ENCODE results near the gene BPTF. TPM values are rescaled to one million over a fixed set of nuclear protein-coding genes. Genes with fewer than 3 reads are reported as not detected.

BPTF gene
- total and polyA plus RNA-seq, 2 of the 8 experiments (the other 6 are each of a cell fraction or from before 2014, with no cell fraction given) = 107 to 228 TPM

DNA sequence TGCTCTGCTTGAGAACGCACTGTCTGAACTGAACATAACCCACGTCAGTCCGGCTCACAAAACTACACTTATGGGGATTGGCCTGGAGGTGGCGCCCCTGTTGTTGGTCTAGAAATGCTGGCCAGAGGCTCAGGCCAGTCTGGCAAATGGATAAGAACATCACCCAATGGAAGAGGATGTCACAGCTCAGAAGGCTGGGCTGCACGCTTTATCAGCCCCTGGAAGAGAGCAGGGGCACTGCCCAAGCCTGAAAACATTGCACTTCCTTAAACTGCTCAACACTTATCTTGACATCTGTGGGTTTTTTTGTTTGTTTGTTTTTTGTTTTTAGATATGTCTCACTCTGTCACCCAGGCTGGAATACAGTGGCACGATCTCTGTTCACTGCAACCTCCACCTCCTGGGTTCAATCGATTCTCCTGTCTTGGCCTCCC lies 24.8 kb upstream of the BPTF start (continued):
- peak; percentile 83 to 88 (median 86) for TF ChIP-seq CTCF (IDR thresholded peaks at IDR 0.05; ENCODE audit: control extremely low read depth in 1 of 3, insufficient read depth in 1 of 3, low read depth in 1 of 3, low read length in 3 of 3)
- TF ChIP-seq BRCA1 (IDR thresholded peaks at IDR 0.05; ENCODE audit: low read depth, low read length) = no peak
- TF ChIP-seq RFX5 (IDR thresholded peaks at IDR 0.05; ENCODE audit: borderline replicate concordance, low read depth, low read length) = no peak
